H54 (cell line): ENCODE measurements around the gene CSDE1.

Experiments used
- DNase-seq: peaks from one replicate; pipeline ENCODE4 v3.0.0; 2011; ENCODE audit warnings: low spot score, mixed read lengths; ENCODE audit not compliant: insufficient read length
- FAIRE-seq: peaks from 3 replicates; lab custom pipeline; 2011; peaks lifted over from hg19 to GRCh38; lab: Jason Lieb, UNC
- POLR2A ChIP-seq: IDR thresholded peaks from 2 replicates; pipeline ENCODE4 v1.6.1; 2011; ENCODE audit warnings: low read depth, mild to moderate bottlenecking, low read length

The CSDE1 gene

GRCh38 chr1:114702737-114703136 is 55.0 kb downstream of the CSDE1 start:
- no peak for FAIRE-seq
- no peak for TF ChIP-seq POLR2A
- no peak for DNase-seq

GRCh38 chr1:114701931-114702330 is 55.9 kb downstream of the CSDE1 start:
- no peak for TF ChIP-seq POLR2A
- FAIRE-seq, result no peak
- no peak for DNase-seq

- TF ChIP-seq POLR2A, result no peak
- DNase-seq (no peak), FAIRE-seq (no peak)
Measured at GRCh38 chr1:114700036-114700600, 57.7 kb downstream of the CSDE1 start.

GRCh38 chr1:114696810-114697209 is 61.0 kb downstream of the CSDE1 start:
- DNase-seq (no peak), FAIRE-seq (no peak)
- TF ChIP-seq POLR2A, result no peak

GRCh38 chr1:114695430-114696058 is 62.2 kb downstream of the CSDE1 start, which contains the start of gene AMPD1:
TSS of gene AMPD1 (minus strand) at chr1:114695546. CDS start at chr1:114695471, 75 bp downstream.
- DNase-seq (no peak), FAIRE-seq (no peak)
- TF ChIP-seq POLR2A, result no peak

- DNase-seq, result no peak
- TF ChIP-seq POLR2A, result no peak
- no peak for FAIRE-seq
Measured at GRCh38 chr1:114694540-114695310, 63.1 kb downstream of the CSDE1 start.

GRCh38 chr1:114692947-114693346 is 64.8 kb downstream of the CSDE1 start:
- TF ChIP-seq POLR2A, result no peak
- no peak for DNase-seq
- no peak for FAIRE-seq

- FAIRE-seq, result no peak
Measured at GRCh38 chr1:114691061-114691460, 66.7 kb downstream of the CSDE1 start.

GRCh38 chr1:114690148-114690547 is 67.6 kb downstream of the CSDE1 start:
- DNase-seq (no peak), FAIRE-seq (no peak)
- TF ChIP-seq POLR2A, result no peak

More at GRCh38 chr1:114691061-114691460, 66.7 kb downstream of the CSDE1 start:
- no peak for TF ChIP-seq POLR2A
- no peak for DNase-seq

- TF ChIP-seq POLR2A, result no peak
- no peak for FAIRE-seq
- no peak for DNase-seq
Measured at GRCh38 chr1:114688526-114688925, 69.3 kb downstream of the CSDE1 start.

- FAIRE-seq (no peak), DNase-seq (no peak)
- TF ChIP-seq POLR2A, result no peak
Measured at GRCh38 chr1:114685851-114686250, 71.9 kb downstream of the CSDE1 start.

- DNase-seq, result no peak
- FAIRE-seq, result no peak
- TF ChIP-seq POLR2A, result no peak
Measured at GRCh38 chr1:114677691-114678090, 80.1 kb downstream of the CSDE1 start.

- FAIRE-seq, result no peak
- no peak for TF ChIP-seq POLR2A
Measured at GRCh38 chr1:114676115-114676514, 81.7 kb downstream of the CSDE1 start.

GRCh38 chr1:114671939-114672275 is 85.9 kb downstream of the CSDE1 start:
- TF ChIP-seq POLR2A, result no peak
- no peak for DNase-seq
- FAIRE-seq, result no peak

More at GRCh38 chr1:114676115-114676514, 81.7 kb downstream of the CSDE1 start:
- no peak for DNase-seq
